H1 (cell line): ENCODE results near the gene RASL10A. TPM values are rescaled to one million over a fixed set of nuclear protein-coding genes. Genes with fewer than 3 reads are reported as not detected.
A peak's percentile ranks its signal among the peaks of the same experiment; 100 is the strongest.

Experiments used
- CTCF ChIA-PET: fragments of 300-600 bp; sonication (Branson Sonifier 250); formaldehyde crosslinking; loops from one replicate; lab custom pipeline; 2021; ENCODE audit not compliant: partially characterized antibody; lab: Charles Lee
- POLR2A ChIA-PET: fragments of 300-600 bp; sonication (Branson Sonifier 250); formaldehyde crosslinking; loops from one replicate; lab custom pipeline; 2021; ENCODE audit warnings: inconsistent platforms; ENCODE audit not compliant: partially characterized antibody; lab: Charles Lee
- DNase-seq, 2 experiments: peaks; one replicate each; pipeline versions ENCODE4 v3.0.0 to v3.0.0-alpha.2; 2010 to 2022; ENCODE audit warnings: low spot score in 2 of 2, low read depth in 1 of 2, mixed read lengths in 1 of 2
- FAIRE-seq: peaks from 2 replicates; lab custom pipeline; 2011; peaks lifted over from hg19 to GRCh38; lab: Jason Lieb, UNC
- H2AFZ ChIP-seq: 2 replicates; pipeline ENCODE4 v1.8.1; 2012; ENCODE audit warnings: low read length, inconsistent platforms
- H2AK5ac ChIP-seq: 2 replicates; pipeline ENCODE4 v1.6.1; 2013; ENCODE audit warnings: low read depth, low read length
- H2BK120ac ChIP-seq: replicated peaks from 2 replicates; pipeline ENCODE3; 2013; ENCODE audit warnings: low read depth, low read length, inconsistent platforms
- H2BK12ac ChIP-seq: 2 replicates; pipeline ENCODE4 v1.6.1; 2013; ENCODE audit warnings: low read depth, low read length
- H2BK15ac ChIP-seq: 2 replicates; pipeline ENCODE4 v1.6.1; 2013; ENCODE audit warnings: low read length
- H2BK20ac ChIP-seq: 2 replicates; pipeline ENCODE4 v1.6.1; 2013; ENCODE audit warnings: low read length
- H2BK5ac ChIP-seq: 2 replicates; pipeline ENCODE4 v1.6.1; 2013; ENCODE audit warnings: low read depth, low read length
- H3K14ac ChIP-seq: 2 replicates; pipeline ENCODE4 v1.6.1; 2013; ENCODE audit warnings: inconsistent platforms; ENCODE audit not compliant: insufficient read length
- H3K18ac ChIP-seq: 2 replicates; pipeline ENCODE4 v1.6.1; 2013; ENCODE audit warnings: low read length; ENCODE audit errors: extremely low read depth
- H3K23ac ChIP-seq: 2 replicates; pipeline ENCODE4 v1.6.1; 2013; ENCODE audit warnings: inconsistent platforms; ENCODE audit not compliant: insufficient read length
- H3K23me2 ChIP-seq: 2 replicates; pipeline ENCODE4 v1.6.1; 2013; ENCODE audit warnings: low read depth, low read length
- H3K27ac ChIP-seq: 2 replicates; pipeline ENCODE4 v1.6.1; 2011; ENCODE audit warnings: low read depth, low read length, inconsistent platforms
- H3K27me3 ChIP-seq, 4 experiments: replicated peaks in 1 of 4; 1 replicate in 1 of 4; 2 replicates in 3 of 4; pipeline versions ENCODE4 v1.6.1 to v1.8.1; 2011 to 2013; ENCODE audit warnings: low read length in 3 of 4, mild to moderate bottlenecking in 3 of 4, inconsistent platforms in 2 of 4, mixed read lengths in 2 of 4, moderate library complexity in 1 of 4; ENCODE audit not compliant: control insufficient read depth in 3 of 4, insufficient read depth in 3 of 4; ENCODE audit errors: extremely low read depth in 1 of 4
- H3K36me3 ChIP-seq, 4 experiments: 2 replicates each; pipeline versions ENCODE4 v1.6.1 to v1.8.1; 2011 to 2013; ENCODE audit warnings: mild to moderate bottlenecking in 4 of 4, low read length in 3 of 4, moderate library complexity in 2 of 4, control low read depth in 1 of 4, inconsistent platforms in 1 of 4; ENCODE audit not compliant: insufficient read depth in 4 of 4, control insufficient read depth in 2 of 4
- H3K4ac ChIP-seq: replicated peaks from 2 replicates; pipeline ENCODE3; 2013; ENCODE audit warnings: low read length, low read depth, mixed read lengths, inconsistent platforms; ENCODE audit not compliant: insufficient read length
- H3K4me1 ChIP-seq, 4 experiments: replicated peaks in 1 of 4; 1 replicate in 1 of 4; 2 replicates in 3 of 4; pipeline versions ENCODE4 v1.6.1 to v1.8.1; 2011 to 2013; ENCODE audit warnings: low read length in 3 of 4, inconsistent platforms in 2 of 4, mixed read lengths in 1 of 4; ENCODE audit not compliant: insufficient read depth in 4 of 4, control insufficient read depth in 3 of 4
- H3K4me2 ChIP-seq, 2 experiments: 2 replicates each; pipeline versions ENCODE4 v1.6.1 to v1.8.1; 2011 to 2013; ENCODE audit warnings: low read depth in 2 of 2, low read length in 2 of 2, control low read depth in 1 of 2, inconsistent platforms in 1 of 2, mild to moderate bottlenecking in 1 of 2; ENCODE audit not compliant: insufficient read depth in 1 of 2
- H3K4me3 ChIP-seq, 4 experiments: fragments of 200-600, 300-600 bp in 1 of 4; sonication (generic), shearing (Covaris generic), sonication (Bioruptor Twin) in 1 of 4; 2 replicates each; pipeline versions ENCODE4 v1.5.1 to v1.8.1; 2011 to 2016; ENCODE audit warnings: low read length in 4 of 4, low read depth in 3 of 4, control low read depth in 2 of 4, inconsistent platforms in 2 of 4, mild to moderate bottlenecking in 2 of 4, mixed read lengths in 1 of 4, moderate library complexity in 1 of 4; ENCODE audit not compliant: insufficient read depth in 2 of 4; ENCODE audit errors: extremely low read depth in 1 of 4
- H3K56ac ChIP-seq: replicated peaks from 2 replicates; pipeline ENCODE3; 2013; ENCODE audit warnings: low read depth, mild to moderate bottlenecking, mixed read lengths, low read length, inconsistent platforms; ENCODE audit not compliant: insufficient read length
- H3K79me1 ChIP-seq: 2 replicates; pipeline ENCODE4 v1.6.1; 2013; ENCODE audit warnings: low read depth, low read length, control low read depth
- H3K79me2 ChIP-seq, 2 experiments: 2 replicates each; pipeline versions ENCODE4 v1.6.1 to v1.8.1; 2012 to 2013; ENCODE audit warnings: low read length in 2 of 2, mild to moderate bottlenecking in 2 of 2, inconsistent platforms in 1 of 2; ENCODE audit not compliant: insufficient read depth in 2 of 2, control insufficient read depth in 1 of 2
- H3K9ac ChIP-seq, 4 experiments: replicated peaks in 1 of 4; 1 replicate in 1 of 4; 2 replicates in 3 of 4; pipeline versions ENCODE4 v1.6.1 to v1.8.1; 2011 to 2013; ENCODE audit warnings: low read depth in 3 of 4, low read length in 3 of 4, control low read depth in 2 of 4, mild to moderate bottlenecking in 2 of 4, moderate library complexity in 2 of 4, inconsistent platforms in 1 of 4; ENCODE audit errors: extremely low read depth in 1 of 4
- H3K9me3 ChIP-seq, 2 experiments: 2 replicates each; pipeline versions ENCODE4 v1.6.1 to v1.8.1; 2012 to 2013; ENCODE audit warnings: mild to moderate bottlenecking in 2 of 2, moderate library complexity in 2 of 2, control low read depth in 1 of 2, inconsistent platforms in 1 of 2, low read depth in 1 of 2, low read length in 1 of 2, mixed read lengths in 1 of 2; ENCODE audit not compliant: insufficient read depth in 2 of 2
- H4K20me1 ChIP-seq, 2 experiments: replicated peaks in 1 of 2; 2 replicates each; pipeline versions ENCODE3 to v1.8.1; 2011 to 2013; ENCODE audit warnings: inconsistent platforms in 2 of 2, low read length in 2 of 2, mild to moderate bottlenecking in 1 of 2; ENCODE audit not compliant: insufficient read depth in 2 of 2, control insufficient read depth in 1 of 2
- H4K5ac ChIP-seq: 2 replicates; pipeline ENCODE4 v1.6.1; 2013; ENCODE audit warnings: low read length, low read depth, mixed read lengths, inconsistent platforms; ENCODE audit not compliant: insufficient read length
- H4K8ac ChIP-seq: 2 replicates; pipeline ENCODE4 v1.8.0; 2013; ENCODE audit warnings: mild to moderate bottlenecking, moderate library complexity, low read length, inconsistent platforms; ENCODE audit not compliant: insufficient read depth; ENCODE audit errors: extremely low read depth
- H4K91ac ChIP-seq: replicated peaks from 2 replicates; pipeline ENCODE3; 2013; ENCODE audit warnings: low read length, mixed read lengths, inconsistent platforms; ENCODE audit not compliant: insufficient read length
- EGR1 ChIP-seq: IDR thresholded peaks from 2 replicates; pipeline ENCODE4 v1.6.1; 2011; ENCODE audit warnings: low read depth, low read length, borderline replicate concordance
- EZH2 ChIP-seq: fragments of 200-600 bp; sonication (generic); IDR thresholded peaks from 2 replicates; pipeline ENCODE4 v1.7.1; 2012; ENCODE audit warnings: low read depth, mild to moderate bottlenecking, moderate library complexity, low read length, inconsistent platforms; ENCODE audit not compliant: severe bottlenecking
- NRF1 ChIP-seq: IDR thresholded peaks from 2 replicates; pipeline ENCODE4 v1.6.1; 2011; ENCODE audit warnings: mild to moderate bottlenecking, low read depth, low read length, improper control_type of control experiment
- POLR2AphosphoS5 ChIP-seq: IDR thresholded peaks from 2 replicates; pipeline ENCODE4 v1.6.1; 2011; ENCODE audit warnings: low read depth, low read length
- TAF1 ChIP-seq: IDR thresholded peaks from 2 replicates; pipeline ENCODE4 v1.6.1; 2011; ENCODE audit warnings: mild to moderate bottlenecking, low read depth, low read length
- YY1 ChIP-seq: IDR thresholded peaks from 2 replicates; pipeline ENCODE4 v1.6.1; 2011; ENCODE audit warnings: low read depth, mild to moderate bottlenecking, low read length
- WGBS, 2 experiments: shearing (Covaris generic) in 1 of 2; methylation state at CpG; one replicate each; pipeline versions ENCODE4 v1.1.6 to v1.1.7; 2013 to 2015; ENCODE audit warnings: low lambda C conversion rate in 2 of 2, mixed read lengths in 2 of 2, inconsistent platforms in 1 of 2, low coverage in 1 of 2, missing lambda C conversion rate in 1 of 2; ENCODE audit not compliant: insufficient replicate concordance in 2 of 2, insufficient coverage in 1 of 2, insufficient read length in 1 of 2; ENCODE audit errors: extremely low coverage in 1 of 2, missing lambda C conversion rate in 1 of 2; 5-methylcytosine and 5-hydroxymethylcytosine counted together
- polyA plus RNA-seq, 7 experiments: library from polyadenylated mRNA; depleted of rRNA in 3 of 7; stranded (reverse) in 5 of 7; unstranded in 2 of 7; fragments of >200 nt in 5 of 7; fragments of 200-250 nt in 2 of 7; gene quantifications; 1 replicate in 5 of 7; 2 replicates in 1 of 7; 4 replicates in 1 of 7; pipeline versions ENCODE4 v1.2.1 to v1.2.3, GENCODE V29; 2011 to 2013; ENCODE audit warnings: missing spikeins in 2 of 7, mixed read lengths in 2 of 7
- total RNA-seq: library from RNA; stranded (reverse); fragmentation: NEBNext Ultra II Directional; extraction: Animal tissue kit (Norgen Biotek cat#: 25700); gene quantifications from 2 replicates; pipeline ENCODE4 v1.2.1, GENCODE V29; 2021
- TF ChIP-seq, protein P1 (sequence below), 3 experiments: IDR thresholded peaks; 1 replicate in 2 of 3; 2 replicates in 1 of 3; pipeline versions ENCODE4 v1.5.1 to v1.6.1; 2011; ENCODE audit warnings: low read length in 3 of 3, mild to moderate bottlenecking in 3 of 3, inconsistent platforms in 2 of 3, low read depth in 1 of 3, moderate library complexity in 1 of 3; ENCODE audit not compliant: insufficient read depth in 1 of 3; ENCODE audit errors: control extremely low read depth in 1 of 3
- TF ChIP-seq, protein P2 (sequence below): IDR thresholded peaks from 2 replicates; pipeline ENCODE4 v1.6.1; 2011; ENCODE audit warnings: low read length, improper control_type of control experiment
- TF ChIP-seq, protein P3 (sequence below): IDR thresholded peaks from 2 replicates; pipeline ENCODE4 v1.6.1; 2011; ENCODE audit warnings: low read depth, mild to moderate bottlenecking, low read length; ENCODE audit not compliant: insufficient read depth

RASL10A gene
- total and polyA plus RNA-seq, 2 of the 8 experiments (the other 6 are each of a cell fraction or from before 2014, with no cell fraction given), result 1.1 to 1.5 TPM

- Histone ChIP-seq H2BK20ac (no peak overlapping the region), H2AK5ac (no peak overlapping the region), H3K9me3 (peaks cover 0 to 4% of the 10 kb centered on the region in 2 experiments; a peak in 1 of 4 replicates), H3K36me3 (peaks cover 0 to 4% (median 0%) of the 10 kb centered on the region in 4 experiments; a peak in 1 of 8 replicates), H3K18ac (no peak overlapping the region), H3K79me2 (no peaks in the 10 kb centered on the region), H3K27ac (no peak overlapping the region), H3K56ac (no peak overlapping the region), H2BK12ac (no peak overlapping the region), H3K4me2 (no peak overlapping the region), H3K14ac (no peak overlapping the region), H3K27me3 (peaks cover 20 to 31% (median 31%) of the 10 kb centered on the region in 4 experiments), H2BK5ac (no peak overlapping the region), H3K23me2 (peaks cover 6% of the 10 kb centered on the region; the same call in 1 of the 2 replicates), H3K4ac (peak overlapping the region; percentile 69), H3K9ac (no peak overlapping the region), H3K79me1 (no peaks in the 10 kb centered on the region), H4K8ac (no peak overlapping the region), H4K5ac (no peak overlapping the region), H3K4me1 (peaks cover 0 to 10% (median 4%) of the 10 kb centered on the region in 4 experiments; a peak in 6 of 7 replicates), H4K20me1 (peaks cover under 1 to 3% of the 10 kb centered on the region in 2 experiments), H3K4me3 (no peak overlapping the region), H2BK120ac (no peak overlapping the region), H4K91ac (no peak overlapping the region), H3K23ac (no peak overlapping the region), H2BK15ac (no peak overlapping the region), H2AFZ (no peak overlapping the region)
- DNase-seq, result no peak
- POLR2A ChIA-PET, result interaction anchor here (1.5 to 3.9 kb wide), 2 partner anchors 11 to 18 kb away, joined by 3 to 17 read pairs; no protein-coding TSS in a partner anchor
- 79% methylated on average over 2 of the region's 2 CpGs; no CpG with 5 or more reads in 1 of the 2 experiments for WGBS, 2 experiments
- no peak for FAIRE-seq
- CTCF ChIA-PET, result interaction anchor here (1.5 to 2.6 kb wide), 3 partner anchors 12 to 16 kb away, joined by 4 to 10 read pairs (median 7); partner anchors contain the start of gene GAS2L1
- TF ChIP-seq, protein P1, sequence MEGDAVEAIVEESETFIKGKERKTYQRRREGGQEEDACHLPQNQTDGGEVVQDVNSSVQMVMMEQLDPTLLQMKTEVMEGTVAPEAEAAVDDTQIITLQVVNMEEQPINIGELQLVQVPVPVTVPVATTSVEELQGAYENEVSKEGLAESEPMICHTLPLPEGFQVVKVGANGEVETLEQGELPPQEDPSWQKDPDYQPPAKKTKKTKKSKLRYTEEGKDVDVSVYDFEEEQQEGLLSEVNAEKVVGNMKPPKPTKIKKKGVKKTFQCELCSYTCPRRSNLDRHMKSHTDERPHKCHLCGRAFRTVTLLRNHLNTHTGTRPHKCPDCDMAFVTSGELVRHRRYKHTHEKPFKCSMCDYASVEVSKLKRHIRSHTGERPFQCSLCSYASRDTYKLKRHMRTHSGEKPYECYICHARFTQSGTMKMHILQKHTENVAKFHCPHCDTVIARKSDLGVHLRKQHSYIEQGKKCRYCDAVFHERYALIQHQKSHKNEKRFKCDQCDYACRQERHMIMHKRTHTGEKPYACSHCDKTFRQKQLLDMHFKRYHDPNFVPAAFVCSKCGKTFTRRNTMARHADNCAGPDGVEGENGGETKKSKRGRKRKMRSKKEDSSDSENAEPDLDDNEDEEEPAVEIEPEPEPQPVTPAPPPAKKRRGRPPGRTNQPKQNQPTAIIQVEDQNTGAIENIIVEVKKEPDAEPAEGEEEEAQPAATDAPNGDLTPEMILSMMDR (IDR thresholded peaks at IDR 0.05; ENCODE audit: control extremely low read depth in 1 of 3, insufficient read depth in 1 of 3, low read depth in 1 of 3, low read length in 3 of 3), result no peak
- TF ChIP-seq TAF1, result no peak
- TF ChIP-seq, protein P2, sequence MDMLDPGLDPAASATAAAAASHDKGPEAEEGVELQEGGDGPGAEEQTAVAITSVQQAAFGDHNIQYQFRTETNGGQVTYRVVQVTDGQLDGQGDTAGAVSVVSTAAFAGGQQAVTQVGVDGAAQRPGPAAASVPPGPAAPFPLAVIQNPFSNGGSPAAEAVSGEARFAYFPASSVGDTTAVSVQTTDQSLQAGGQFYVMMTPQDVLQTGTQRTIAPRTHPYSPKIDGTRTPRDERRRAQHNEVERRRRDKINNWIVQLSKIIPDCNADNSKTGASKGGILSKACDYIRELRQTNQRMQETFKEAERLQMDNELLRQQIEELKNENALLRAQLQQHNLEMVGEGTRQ, result no peak
- TF ChIP-seq, protein P3, sequence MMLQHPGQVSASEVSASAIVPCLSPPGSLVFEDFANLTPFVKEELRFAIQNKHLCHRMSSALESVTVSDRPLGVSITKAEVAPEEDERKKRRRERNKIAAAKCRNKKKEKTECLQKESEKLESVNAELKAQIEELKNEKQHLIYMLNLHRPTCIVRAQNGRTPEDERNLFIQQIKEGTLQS, result no peak
- TF ChIP-seq YY1, result no peak
- no peak for TF ChIP-seq EGR1
- TF ChIP-seq NRF1, result no peak
- TF ChIP-seq EZH2, result no peak
- TF ChIP-seq POLR2AphosphoS5, result no peak
Measured at GRCh38 chr22:29319072-29319471, 3.6 kb upstream of the RASL10A start.
